PC-3 (cell line): Measurements from ENCODE around the gene UBE2R2.

Experiments used
- CTCF ChIP-seq: fragments of 300-600 bp; sonication (generic); conservative IDR thresholded peaks from 2 replicates; pipeline ENCODE4 v1.5.1; 2017; ENCODE audit warnings: antibody characterized with exemption, low read depth, mild to moderate bottlenecking, low read length
- EZH2 ChIP-seq: fragments of 300-600 bp; sonication (generic); IDR thresholded peaks from one replicate; pipeline ENCODE4 v1.6.1; 2017; ENCODE audit warnings: antibody characterized with exemption, mild to moderate bottlenecking, low read length; ENCODE audit not compliant: unreplicated experiment

GRCh38 chr9:33950371-33950770 is 133.4 kb downstream of the UBE2R2 start:
- TF ChIP-seq CTCF, result no peak
- no peak for TF ChIP-seq EZH2
